Ureter (tissue), 1 donor: ENCODE measurements around the gene ZNF329. TPM values are rescaled to one million over a fixed set of nuclear protein-coding genes. Genes with fewer than 3 reads are reported as not detected.

Experiments
- total RNA-seq: library from RNA; stranded (reverse); gene quantifications from one replicate; pipeline ENCODE4 v1.2.4, GENCODE V29; 2023
- donor health status: DM: yes; HTN: yes; CAD: no.

ZNF329 gene
- total RNA-seq, 1 donor from 2014 or later = 14.8 TPM

Other genes starting within 250 kb of the ZNF329 start
- 27.1 TPM for gene ZNF417, start 234.2 kb downstream of the ZNF329 start, total RNA-seq
- gene ZNF418, start 215.4 kb downstream of the ZNF329 start, total RNA-seq = 12.1 TPM
- gene ZNF256, start 203.1 kb downstream of the ZNF329 start, total RNA-seq = 10.6 TPM
- gene C19orf18, start 176.3 kb downstream of the ZNF329 start, total RNA-seq = 2.2 TPM
- 28.1 TPM for gene ZNF606, start 148.0 kb downstream of the ZNF329 start, total RNA-seq
- 2.3 TPM for gene ZSCAN1, start 116.8 kb downstream of the ZNF329 start, total RNA-seq
- 14.1 TPM for gene ZNF135, start 91.5 kb downstream of the ZNF329 start, total RNA-seq
- 109 TPM for gene ZSCAN18, start 52.6 kb downstream of the ZNF329 start, total RNA-seq
- gene ZNF274, start 32.3 kb upstream of the ZNF329 start, total RNA-seq = 29.7 TPM
- gene ZNF544, start 78.1 kb upstream of the ZNF329 start, total RNA-seq = 46.4 TPM
- 8.6 TPM for gene ZNF8, start 128.2 kb upstream of the ZNF329 start, total RNA-seq
- 38.8 TPM for gene ERVK3-1, start 154.6 kb upstream of the ZNF329 start, total RNA-seq
- 3.5 TPM for gene ZSCAN22, start 176.2 kb upstream of the ZNF329 start, total RNA-seq
- 10.7 TPM for gene A1BG, start 202.7 kb upstream of the ZNF329 start, total RNA-seq
- 1.6 TPM for gene ZNF497, start 212.0 kb upstream of the ZNF329 start, total RNA-seq
- gene ZNF837, start 230.2 kb upstream of the ZNF329 start, total RNA-seq = 3.6 TPM
- gene RPS5, start 236.5 kb upstream of the ZNF329 start, total RNA-seq = 1,165 TPM
- 1.8 TPM for gene RNF225, start 244.9 kb upstream of the ZNF329 start, total RNA-seq